IPS DF 19.7 (cell line): Measurements from ENCODE around the gene GSTCD.
"Not testable (repeated sequence)": the region's sequence is repeated elsewhere in the genome, so short reads cannot be mapped to it uniquely, and the experiment has no call there.

Source experiments
- DNase-seq: peaks from one replicate; pipeline ENCODE4 v3.0.0-alpha.2; 2013; ENCODE audit warnings: low read depth, low spot score

GSTCD gene

DNA sequence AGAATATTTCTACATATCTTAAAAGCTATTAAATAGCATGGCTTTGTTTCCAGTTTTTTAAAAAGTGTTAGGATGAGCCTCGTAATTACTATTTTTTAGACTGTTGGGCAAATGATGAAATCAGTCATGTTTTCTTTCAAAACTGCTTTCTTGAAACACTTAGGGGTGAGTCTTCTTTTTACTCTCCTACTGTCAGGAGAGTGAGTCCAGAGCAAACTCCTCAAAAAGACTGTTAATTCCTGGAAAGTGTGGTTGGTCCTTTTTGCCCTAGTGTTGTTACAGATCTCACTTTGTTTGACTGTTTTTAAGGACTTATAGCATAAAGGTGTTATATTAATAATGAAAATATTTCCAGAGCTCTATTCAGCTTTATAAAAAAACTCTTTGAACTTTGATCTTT is 6.3 kb downstream of the GSTCD start:
- DNase-seq = no peak

DNA sequence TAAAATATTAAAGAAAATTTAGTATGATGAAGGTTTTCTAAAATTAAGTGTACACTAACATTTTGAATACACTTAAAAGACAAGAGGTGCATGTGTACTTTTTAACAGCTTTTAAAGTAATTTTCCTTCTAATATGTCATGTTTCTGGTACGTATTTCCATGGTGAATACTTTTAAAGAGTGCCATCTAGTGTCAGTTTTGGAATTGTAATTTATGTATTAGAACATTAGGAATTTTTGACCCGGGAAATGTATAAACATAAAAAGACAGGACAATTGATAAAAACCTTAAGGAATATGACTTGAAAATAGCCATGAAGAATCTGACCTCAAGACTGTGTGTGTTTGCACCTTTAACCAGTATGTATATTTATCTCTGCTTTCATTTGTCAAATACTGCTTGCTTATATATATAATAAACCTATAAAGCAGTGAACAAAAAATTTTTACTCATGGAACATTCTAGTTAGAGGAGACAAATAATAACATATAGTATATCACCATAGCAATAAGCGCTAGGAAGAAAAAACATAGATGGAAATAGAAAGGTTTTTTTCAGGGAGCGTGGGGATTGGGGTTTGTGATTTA is 7.2 kb downstream of the GSTCD start:
- DNase-seq = no peak

- no peak for DNase-seq
Observed at GRCh38 chr4:105719204-105719603, 10.6 kb downstream of the GSTCD start.

DNA sequence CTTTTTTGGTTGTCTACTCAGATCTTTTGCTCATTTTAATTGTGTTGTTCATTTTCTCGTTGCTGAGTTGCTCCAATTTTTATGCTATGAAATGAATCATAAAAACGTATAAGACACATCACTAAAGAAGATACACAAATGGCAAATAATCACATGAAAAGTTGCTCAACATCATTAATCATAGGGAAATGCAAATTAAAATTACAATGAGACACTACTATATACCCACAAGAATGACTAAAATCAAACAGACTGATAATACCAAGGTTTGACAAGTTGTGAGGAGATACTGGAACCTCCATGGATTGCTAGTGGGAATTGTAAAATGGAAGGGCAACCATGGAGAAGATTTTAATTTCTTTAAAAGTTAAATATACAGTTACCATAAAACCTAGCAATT is 17.0 kb downstream of the GSTCD start:
- DNase-seq = no peak

DNA sequence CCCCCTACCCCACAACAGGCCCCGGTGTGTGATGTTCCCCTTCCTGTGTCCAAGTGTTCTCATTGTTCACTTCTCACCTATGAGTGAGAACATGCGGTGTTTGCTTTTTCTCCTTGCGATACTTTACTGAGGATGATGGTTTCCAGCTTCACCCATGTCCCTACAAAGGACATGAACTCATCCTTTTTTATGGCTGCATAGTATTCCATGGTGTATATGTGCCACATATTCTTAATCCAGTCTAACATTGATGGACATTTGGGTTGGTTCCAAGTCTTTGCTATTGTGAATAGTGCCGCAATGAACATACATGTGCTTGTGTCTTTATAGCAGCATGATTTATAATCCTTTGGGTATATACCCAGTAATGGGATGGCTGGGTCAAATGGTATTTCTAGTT is 21.3 kb downstream of the GSTCD start:
- DNase-seq = not testable (repeated sequence)

DNA sequence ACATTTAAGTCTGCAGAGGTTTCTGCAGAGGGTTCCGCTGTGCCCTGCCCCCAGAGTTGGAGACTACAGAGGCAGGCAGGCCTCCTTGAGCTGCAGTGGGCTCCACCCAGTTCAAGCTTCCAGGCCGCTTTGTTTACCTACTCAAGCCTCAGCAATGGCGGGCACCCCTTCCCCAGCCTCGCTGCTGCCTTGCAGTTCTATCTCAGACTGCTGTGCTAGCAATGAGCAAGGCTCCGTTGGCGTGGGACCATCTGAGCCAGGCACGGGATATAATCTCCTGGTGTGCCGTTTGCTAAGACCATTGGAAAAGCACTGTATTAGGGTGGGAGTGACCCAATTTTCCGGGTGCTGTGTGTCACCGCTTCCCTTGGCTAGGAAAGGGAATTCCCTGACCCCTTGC is 26.6 kb downstream of the GSTCD start:
- DNase-seq = not testable (repeated sequence)

- no peak for DNase-seq
Observed at GRCh38 chr4:105741548-105741947, 33.0 kb downstream of the GSTCD start.

GRCh38 chr4:105748222-105748621 is 39.6 kb downstream of the GSTCD start:
- no peak for DNase-seq

- DNase-seq = no peak
Observed at GRCh38 chr4:105751718-105752299, 43.2 kb downstream of the GSTCD start.

DNA sequence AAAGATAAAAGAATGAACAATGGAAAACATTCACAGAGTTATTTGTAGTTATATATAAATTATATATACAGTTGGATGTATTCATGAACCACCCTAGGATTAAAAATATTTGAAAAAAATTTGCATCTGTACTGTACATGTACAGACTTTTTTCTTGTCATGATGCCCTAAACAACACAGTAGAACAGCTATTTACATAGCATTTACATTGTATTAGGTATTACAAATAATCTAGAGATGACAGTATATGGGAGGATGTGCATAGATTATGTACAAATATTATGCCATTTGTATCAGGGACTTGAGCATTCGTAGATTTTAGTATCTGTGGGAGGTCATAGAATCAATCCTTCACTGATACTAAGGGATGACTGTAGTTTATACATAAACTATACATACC is 44.8 kb downstream of the GSTCD start:
- no peak for DNase-seq

DNA sequence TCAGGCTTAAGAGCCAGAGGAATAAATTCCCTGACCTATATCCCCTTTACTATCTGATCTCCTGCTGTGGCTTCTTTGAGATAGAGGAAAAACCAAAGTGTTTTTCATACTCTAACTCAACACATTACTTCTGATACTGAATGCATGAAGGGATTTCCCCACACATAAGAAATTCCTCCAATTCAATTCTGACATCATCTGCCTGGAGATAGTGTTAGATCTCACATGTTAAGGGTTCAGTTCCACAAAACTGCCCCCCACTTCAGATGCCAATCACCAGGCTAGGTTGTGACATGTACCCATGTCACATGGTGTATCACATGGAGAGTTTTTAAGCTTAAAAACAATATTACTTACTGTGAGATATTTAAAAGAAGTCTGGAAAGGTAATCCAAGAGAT is 46.8 kb downstream of the GSTCD start:
- no peak for DNase-seq

DNA sequence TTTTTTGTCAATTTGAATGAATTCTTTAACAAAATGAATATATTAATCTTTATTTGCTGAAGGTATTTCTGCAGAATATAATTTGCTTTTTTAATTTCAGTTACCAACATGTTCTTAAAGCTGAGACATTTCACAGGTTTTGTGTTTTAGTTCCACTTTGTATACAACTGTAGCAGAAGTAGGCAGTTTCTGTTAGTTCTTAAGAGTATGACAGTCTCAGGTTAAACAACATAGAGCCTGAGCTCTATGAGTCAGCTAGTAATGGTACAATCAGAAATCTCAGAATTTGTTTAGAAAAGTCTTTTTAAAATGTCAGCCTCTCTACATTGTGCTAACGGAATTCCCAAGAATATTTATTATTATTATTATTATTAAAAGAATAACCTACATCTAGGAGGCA is 50.4 kb downstream of the GSTCD start:
- DNase-seq = no peak

- DNase-seq = peak; percentile 7
Observed at GRCh38 chr4:105765690-105766407, 57.3 kb downstream of the GSTCD start.

- DNase-seq = no peak
Observed at GRCh38 chr4:105767579-105767978, 59.0 kb downstream of the GSTCD start.

DNA sequence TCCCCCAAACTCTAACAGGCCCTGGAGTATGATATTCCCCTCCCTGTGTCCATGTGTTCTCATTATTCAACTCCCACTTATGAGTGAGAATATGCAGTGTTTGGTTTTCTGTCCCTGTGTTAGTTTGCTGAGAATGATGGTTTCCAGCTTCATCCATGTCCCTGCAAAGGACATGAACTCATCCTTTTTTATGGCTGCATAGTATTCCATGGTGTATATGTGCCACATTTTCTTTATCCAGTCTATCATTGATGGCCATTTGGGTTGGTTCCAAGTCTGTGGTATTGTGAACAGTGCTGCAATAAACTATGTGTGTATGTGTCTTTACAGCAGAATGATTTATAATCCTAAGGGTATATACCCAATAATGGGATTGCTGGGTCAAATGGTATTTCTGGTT is 61.9 kb downstream of the GSTCD start:
- not testable (repeated sequence) for DNase-seq

DNA sequence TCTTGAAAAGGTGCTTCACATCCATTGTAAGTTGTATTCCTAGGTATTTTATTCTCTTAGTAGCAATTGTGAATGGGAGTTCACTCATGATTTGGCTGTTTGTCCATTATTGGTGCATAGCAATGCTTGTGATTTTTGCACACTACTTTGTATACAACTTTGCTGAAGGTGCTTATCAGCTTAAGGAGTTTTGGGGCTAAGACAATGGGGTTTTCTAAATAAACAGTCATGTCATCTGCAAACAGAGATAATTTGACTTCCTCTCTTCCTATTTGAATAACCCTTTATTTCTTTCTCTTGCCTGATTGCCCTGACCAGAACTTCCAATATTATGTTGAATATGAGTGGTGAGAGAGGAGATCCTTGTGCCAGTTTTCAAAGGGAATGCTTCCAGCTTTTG is 63.5 kb downstream of the GSTCD start:
- not testable (repeated sequence) for DNase-seq

DNA sequence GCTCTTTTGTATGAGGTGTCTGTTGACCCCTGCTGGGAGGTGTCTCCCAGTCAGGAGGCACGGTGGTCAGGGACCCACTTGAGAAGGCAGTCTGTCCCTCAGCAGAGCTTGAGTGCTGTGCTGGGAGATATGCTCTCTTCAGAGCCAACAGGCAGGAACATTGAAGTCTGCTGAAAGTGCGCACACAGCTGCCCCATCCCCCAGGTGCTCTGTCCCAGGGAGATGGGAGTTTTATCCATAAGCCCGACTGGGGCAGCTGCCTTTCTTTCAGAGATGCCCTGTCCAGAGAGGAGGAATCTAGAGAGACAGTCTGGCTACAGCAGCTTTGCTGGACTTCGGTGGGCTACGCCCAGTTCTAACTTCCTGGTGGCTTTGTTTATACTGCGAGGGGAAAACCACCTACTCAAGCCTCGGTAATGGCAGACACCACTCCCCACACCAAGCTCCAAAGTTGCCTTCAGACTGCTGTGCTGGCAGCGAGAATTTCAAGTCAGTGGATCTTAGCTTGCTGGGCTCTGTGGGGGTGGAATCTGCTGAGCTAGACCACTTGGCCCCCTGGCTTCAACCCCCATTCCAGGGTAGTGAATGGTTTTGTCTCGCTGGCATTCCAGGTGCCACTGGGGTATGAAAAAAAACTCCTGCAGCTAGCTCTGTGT is 67.3 kb downstream of the GSTCD start:
- not testable (repeated sequence) for DNase-seq

- no peak for DNase-seq
Observed at GRCh38 chr4:105780176-105780575, 71.6 kb downstream of the GSTCD start.

GRCh38 chr4:105784761-105785160 is 76.2 kb downstream of the GSTCD start:
- DNase-seq = no peak

DNA sequence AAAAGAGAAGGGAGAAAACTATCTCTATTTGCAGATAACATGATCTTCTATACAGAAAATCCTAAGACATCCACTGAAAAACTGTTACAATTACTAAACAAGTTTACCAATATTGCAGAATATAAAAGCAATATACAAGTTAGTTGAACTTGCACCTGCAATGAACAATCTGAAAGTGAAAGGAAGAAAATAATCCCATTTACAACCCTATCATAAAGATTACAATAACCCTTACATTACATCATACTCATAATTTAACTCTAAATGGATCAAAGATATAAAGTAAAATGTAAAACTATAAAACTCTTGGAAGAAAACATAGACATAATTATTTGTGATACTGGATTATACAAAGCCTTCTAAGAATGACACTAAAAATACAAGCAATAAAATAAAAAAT is 77.2 kb downstream of the GSTCD start:
- no peak for DNase-seq

- DNase-seq = no peak
Observed at GRCh38 chr4:105786748-105787147, 78.2 kb downstream of the GSTCD start.

- DNase-seq = no peak
Observed at GRCh38 chr4:105797225-105797624, 88.6 kb downstream of the GSTCD start.
